ENCODE measurements around the gene ADPRM.
"Not testable (repeated sequence)": the region's sequence is repeated elsewhere in the genome, so short reads cannot be mapped to it uniquely, and the experiment has no call there.

The ADPRM gene, protein sequence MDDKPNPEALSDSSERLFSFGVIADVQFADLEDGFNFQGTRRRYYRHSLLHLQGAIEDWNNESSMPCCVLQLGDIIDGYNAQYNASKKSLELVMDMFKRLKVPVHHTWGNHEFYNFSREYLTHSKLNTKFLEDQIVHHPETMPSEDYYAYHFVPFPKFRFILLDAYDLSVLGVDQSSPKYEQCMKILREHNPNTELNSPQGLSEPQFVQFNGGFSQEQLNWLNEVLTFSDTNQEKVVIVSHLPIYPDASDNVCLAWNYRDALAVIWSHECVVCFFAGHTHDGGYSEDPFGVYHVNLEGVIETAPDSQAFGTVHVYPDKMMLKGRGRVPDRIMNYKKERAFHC

DNA sequence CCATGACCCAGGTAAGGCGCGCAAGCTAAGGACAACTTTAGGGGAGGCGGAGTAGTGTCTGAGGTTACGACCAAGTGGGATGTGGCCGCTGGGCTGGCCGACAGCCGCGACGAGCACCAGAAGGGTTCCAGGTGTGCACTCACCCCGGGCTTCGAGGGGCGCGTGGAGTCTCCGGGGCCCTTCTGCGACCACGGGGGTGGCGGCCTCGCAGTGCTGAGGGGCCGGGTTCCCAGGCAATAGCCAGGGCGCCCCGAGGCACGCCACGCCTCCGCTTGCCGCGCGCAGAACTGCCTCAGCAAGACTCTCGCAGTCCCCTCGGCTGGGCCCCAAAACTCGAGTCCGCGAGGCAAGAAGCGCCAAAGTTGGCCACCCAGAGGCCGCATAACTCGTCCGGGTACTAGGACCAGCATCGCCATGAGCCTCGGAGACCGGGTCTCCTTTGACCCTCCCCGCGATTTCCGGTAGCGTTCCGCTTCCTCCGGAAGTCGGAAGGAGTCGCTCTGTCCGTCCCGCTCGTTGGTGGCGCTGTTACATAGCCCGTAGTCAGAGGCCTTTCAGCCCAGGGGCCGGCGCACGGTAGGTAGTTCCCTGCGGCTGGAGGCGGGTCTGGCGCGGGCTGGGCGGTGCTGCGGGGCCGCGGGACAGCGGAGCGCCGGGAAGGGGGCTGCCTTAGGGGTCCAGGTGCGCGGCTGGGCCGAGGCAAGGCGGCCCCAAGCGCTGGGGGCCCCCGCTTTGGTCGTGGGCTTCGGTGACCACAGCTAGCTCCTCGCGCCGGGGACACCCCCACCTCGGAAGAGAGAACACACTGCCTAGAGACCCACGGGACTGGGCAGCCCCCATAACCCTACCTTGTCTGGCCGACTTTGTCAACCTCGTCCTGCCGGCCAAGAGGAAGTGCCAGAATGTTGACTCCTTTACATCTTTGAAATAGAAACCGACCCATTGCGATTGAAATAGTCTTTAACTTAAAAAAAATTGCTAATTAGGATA, at the start of gene ADPRM, which contains the start of gene SCO1:
TSS of gene ADPRM (plus strand) at position 503 of the 990 bp plus-strand sequence. CDS start 7,333 bp downstream, outside the sequence.
TSS of gene SCO1 (minus strand) at position 442 of the 990 bp plus-strand sequence. CDS start at position 416, 26 bp downstream.
- DNase-seq (ENCODE audit: low read depth), result peak; percentile 82

DNA sequence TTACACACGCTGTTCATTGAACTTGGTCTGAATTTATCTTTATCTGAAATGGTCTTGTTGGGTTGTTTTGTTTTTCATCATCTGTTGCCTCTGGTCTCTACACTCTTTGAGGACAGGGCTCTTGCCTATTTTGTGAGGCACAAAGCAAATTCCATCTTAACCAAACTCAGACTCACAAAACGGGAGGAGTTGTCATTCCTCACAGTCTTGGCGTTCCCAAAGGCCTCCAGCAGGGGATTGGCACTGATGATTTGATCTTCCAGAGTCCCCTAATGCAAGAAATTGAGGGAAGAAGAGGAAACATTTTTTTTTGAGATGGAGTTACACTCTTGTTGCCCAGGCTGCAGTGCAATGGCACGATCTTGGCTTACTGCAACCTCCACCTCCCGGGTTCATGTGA, 49.0 kb upstream of the ADPRM start:
- DNase-seq (ENCODE audit: low read depth), result no peak

- no peak for DNase-seq (ENCODE audit: low read depth)
Measured at GRCh38 chr17:10648956-10649355, 48.4 kb upstream of the ADPRM start.

- no peak for DNase-seq (ENCODE audit: low read depth)
Measured at GRCh38 chr17:10649602-10650001, 47.8 kb upstream of the ADPRM start.

GRCh38 chr17:10651927-10652326, 45.5 kb upstream of the ADPRM start:
- DNase-seq (ENCODE audit: low read depth), result no peak

GRCh38 chr17:10652984-10653659, 44.3 kb upstream of the ADPRM start:
- no peak for DNase-seq (ENCODE audit: low read depth)

- DNase-seq (ENCODE audit: low read depth), result no peak
Measured at GRCh38 chr17:10653987-10654386, 43.4 kb upstream of the ADPRM start.

- no peak for DNase-seq (ENCODE audit: low read depth)
Measured at GRCh38 chr17:10657148-10657547, 40.2 kb upstream of the ADPRM start, which contains the start of gene MYH3. TSS of gene MYH3 (minus strand) at chr17:10657309. CDS start at chr17:10655064, 2,245 bp downstream.

DNA sequence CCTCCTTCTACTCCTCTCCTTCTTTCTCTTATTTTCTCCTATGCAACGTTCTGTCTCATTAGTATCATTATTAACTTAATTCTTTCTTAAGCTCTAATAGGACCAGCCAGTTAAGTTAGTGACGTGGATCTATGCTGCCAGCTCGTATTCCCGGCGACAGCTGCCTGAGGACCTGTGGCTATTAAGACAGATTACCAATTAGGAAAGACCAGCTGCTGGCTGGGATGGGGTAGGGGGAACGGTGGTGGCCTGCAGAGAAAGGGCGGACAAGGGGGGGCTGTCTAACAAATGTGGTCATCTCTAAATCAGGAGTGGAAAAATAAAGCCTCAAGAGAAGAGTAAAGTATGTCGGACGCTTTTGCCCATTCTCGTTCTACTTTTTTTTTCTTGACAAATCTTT, 39.5 kb upstream of the ADPRM start:
- DNase-seq (ENCODE audit: low read depth), result no peak

DNA sequence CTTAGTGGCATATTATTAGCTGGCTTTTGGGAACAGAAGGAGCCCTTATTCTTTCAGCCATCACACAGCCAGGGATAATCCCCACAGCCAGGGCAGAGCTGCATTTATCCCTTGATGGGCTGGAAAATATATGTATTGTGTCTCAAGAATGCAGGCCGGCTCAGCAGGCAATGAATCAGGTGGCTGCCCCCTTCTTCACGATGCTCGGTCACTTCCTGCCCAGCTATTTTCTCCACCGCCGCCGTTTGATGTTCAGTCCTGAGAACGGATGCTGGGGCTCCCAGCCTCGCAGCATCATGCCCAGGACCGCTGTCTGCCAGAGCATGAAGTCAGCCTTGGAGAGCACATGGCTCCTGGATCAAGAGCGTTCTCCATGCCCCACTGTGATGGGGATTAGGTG, 36.0 kb upstream of the ADPRM start:
- DNase-seq (ENCODE audit: low read depth), result no peak

GRCh38 chr17:10663231-10663630, 34.2 kb upstream of the ADPRM start:
- DNase-seq (ENCODE audit: low read depth), result no peak

- no peak for DNase-seq (ENCODE audit: low read depth)
Measured at GRCh38 chr17:10664571-10664970, 32.8 kb upstream of the ADPRM start.

DNA sequence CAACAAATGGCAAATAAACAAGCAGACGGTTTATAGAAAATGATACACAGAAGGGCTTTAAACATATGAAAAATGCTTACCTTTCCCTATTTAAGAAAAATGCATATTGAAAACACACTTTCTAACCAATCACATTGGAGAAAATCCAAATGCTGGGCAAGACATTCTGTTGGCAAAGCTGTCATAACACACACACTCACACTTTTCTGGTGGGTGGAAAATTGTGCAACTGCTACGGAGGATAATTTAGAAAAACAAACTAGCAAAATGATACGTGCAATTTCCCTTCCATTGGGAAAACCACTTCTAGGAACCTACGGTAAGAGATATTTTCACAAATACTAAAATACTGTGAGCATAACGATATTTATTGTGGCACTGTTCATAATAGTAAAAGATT, 30.5 kb upstream of the ADPRM start:
- no peak for DNase-seq (ENCODE audit: low read depth)

GRCh38 chr17:10668775-10669174, 28.6 kb upstream of the ADPRM start:
- no peak for DNase-seq (ENCODE audit: low read depth)

DNA sequence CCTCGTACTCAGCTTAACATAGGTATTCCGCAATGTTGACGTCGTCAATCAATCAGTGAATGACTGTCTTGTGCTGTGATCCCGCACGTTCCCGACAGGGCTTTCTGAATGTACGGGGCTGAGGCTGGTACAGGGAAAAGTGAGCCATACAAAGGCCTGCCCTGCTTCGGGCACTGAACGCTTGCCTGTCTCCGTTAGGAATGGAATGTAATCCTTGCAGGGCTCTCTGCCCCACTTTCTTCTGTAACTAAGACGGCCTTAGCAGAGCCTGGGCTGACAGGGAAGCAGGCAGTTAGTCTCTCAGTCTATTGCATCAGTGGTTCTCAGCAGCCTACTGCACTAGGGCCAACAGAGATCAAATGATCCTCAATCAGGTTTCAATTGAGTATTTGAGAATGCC, 24.1 kb upstream of the ADPRM start:
- DNase-seq (ENCODE audit: low read depth), result no peak

- no peak for DNase-seq (ENCODE audit: low read depth)
Measured at GRCh38 chr17:10674704-10675103, 22.7 kb upstream of the ADPRM start.

DNA sequence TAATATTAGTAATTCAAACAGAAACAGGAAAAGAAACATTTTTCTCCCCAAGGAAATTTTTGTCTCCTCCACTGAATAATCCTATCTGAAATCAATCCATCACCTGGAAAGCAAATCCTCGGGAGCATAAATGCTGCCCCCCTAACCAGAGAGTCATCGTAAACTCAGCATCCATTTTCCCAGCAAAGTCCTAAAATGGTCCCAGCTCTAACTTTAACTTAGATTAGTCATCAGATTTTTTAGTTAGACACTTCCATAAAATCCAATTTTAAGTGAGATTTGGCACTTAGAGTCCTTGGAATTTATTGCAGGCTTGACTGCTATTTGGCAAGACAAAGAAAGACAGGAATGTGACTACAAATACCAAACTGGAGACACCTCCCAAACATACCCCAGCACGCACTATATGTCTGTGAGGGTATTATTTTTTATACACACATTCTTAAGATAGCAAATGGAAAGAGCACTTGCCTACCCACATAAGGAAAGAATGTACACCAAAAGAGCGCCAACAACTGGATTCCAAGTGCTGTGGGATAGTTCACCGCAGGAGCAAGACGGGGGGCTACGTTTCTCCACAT, 15.4 kb upstream of the ADPRM start:
- no peak for DNase-seq (ENCODE audit: low read depth)

DNA sequence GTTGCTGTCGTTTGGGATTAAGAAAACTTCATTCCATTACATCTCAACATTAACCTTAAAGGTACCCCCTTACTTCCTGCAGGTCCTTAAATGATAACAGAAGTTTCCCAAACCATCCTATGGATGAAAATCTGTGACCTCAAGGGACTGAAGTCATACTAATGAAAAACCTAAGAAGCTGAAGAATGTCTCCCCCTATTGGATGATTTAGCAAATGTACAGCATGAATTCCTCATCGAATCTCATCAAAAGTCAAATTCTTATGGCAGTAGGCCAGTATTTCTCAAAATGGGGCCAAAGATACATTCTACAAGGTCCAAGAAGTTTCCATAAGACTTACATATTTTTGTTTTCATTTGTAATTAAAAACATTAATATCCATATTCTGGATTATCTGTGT, 13.5 kb upstream of the ADPRM start:
- no peak for DNase-seq (ENCODE audit: low read depth)

DNA sequence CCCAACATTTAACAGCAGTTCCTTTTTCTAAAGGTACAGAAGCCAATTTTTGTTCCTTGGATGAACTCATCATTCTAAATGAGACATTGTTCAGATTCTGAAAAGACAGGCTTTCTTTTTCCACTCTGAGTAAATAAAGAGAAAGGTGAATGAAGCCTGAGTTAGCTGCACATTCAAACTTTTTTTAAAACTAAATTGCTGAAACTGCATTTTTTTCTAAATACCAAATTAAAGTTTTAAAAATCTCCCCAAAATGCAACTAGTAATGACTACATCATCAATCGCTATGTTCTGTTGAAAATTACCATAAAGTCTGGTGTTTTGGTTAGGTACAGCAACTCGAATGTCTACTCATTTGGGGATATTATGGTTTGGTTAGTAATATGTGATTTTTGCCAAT, 9.9 kb upstream of the ADPRM start:
- no peak for DNase-seq (ENCODE audit: low read depth)

DNA sequence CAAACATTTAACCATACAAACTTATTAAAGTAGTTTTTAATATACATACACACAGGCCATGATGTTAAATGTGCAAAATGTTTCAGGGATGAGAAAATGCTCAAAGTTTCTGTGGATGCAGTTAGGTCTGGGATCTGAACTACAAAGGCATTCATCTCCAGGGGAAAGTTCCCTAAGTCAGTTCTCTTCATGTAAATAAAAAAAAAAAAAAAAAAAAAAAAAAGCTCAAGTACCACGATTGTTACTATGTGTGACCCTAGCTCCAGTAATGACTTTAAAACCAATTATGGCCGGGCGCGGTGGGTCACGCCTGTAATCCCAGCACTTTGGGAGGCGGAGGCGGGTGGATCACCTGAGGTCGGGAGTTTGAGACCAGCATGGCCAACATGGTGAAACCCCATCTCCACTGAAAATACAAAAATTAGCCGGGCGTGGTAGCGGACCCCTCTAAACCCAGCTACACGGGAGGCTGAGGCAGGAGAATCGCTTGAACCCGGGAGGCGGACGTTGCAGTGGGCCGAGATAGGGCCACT, 1.5 kb upstream of the ADPRM start:
- not testable (repeated sequence) for DNase-seq (ENCODE audit: low read depth)

- DNase-seq (ENCODE audit: low read depth), result no peak
Measured at GRCh38 chr17:10698096-10698818, 863 bp downstream of the ADPRM start.
